C4-2B (cell line): ENCODE data around the gene NDST4.

Source experiments
- ZFX ChIP-seq: fragments of 450-650 bp; IDR thresholded peaks from 2 replicates; pipeline ENCODE4 v1.6.1; 2017
- TF ChIP-seq, protein P1 (sequence below): fragments of 450-650 bp; conservative IDR thresholded peaks from 2 replicates; pipeline ENCODE4 v1.5.1; 2017; ENCODE audit warnings: mild to moderate bottlenecking

DNA sequence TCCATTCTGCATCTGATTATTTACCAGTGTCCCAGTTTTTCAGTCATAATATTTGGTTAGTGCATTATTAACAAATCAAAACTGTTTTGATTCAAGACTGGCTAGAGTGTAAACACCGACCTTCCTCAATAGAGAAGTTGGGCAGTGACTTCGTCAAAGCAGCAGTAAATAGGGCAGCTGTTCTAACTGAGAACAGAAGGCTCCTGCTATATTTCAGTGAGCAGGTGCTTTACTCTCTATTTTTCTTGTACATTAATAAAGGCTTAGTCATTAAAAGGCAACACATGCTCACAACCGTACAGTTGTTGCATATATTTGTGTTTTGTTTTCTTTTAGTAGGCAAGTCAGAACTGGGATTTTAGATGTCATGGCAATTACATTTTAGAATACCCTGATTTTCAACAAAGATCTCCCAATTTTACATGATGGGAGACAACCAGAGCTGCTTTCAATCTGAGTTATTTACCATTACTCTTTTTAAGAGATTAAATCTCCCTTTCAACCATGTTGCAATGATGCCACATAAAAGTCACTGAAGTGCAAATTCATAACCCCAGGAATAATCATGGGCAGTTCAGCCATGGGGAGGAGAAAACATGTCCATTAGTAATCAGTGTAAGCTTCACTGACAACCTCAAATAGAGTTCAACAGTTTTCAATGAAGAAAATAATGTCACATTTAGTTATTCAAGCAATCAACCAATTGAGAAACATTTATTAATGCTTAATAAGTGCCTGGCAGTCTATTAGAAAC, 233.3 kb downstream of the NDST4 start:
- TF ChIP-seq, protein P1, sequence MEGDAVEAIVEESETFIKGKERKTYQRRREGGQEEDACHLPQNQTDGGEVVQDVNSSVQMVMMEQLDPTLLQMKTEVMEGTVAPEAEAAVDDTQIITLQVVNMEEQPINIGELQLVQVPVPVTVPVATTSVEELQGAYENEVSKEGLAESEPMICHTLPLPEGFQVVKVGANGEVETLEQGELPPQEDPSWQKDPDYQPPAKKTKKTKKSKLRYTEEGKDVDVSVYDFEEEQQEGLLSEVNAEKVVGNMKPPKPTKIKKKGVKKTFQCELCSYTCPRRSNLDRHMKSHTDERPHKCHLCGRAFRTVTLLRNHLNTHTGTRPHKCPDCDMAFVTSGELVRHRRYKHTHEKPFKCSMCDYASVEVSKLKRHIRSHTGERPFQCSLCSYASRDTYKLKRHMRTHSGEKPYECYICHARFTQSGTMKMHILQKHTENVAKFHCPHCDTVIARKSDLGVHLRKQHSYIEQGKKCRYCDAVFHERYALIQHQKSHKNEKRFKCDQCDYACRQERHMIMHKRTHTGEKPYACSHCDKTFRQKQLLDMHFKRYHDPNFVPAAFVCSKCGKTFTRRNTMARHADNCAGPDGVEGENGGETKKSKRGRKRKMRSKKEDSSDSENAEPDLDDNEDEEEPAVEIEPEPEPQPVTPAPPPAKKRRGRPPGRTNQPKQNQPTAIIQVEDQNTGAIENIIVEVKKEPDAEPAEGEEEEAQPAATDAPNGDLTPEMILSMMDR: no peak
- TF ChIP-seq ZFX: no peak
